Fibroblast of lung (primary cell): ENCODE measurements around the gene CDK2AP2. TPM values are rescaled to one million over a fixed set of nuclear protein-coding genes. Genes with fewer than 3 reads are reported as not detected.

Experiments
- DNase-seq, 2 donors: peaks; one replicate each; pipeline versions ENCODE4 v3.0.0 to v3.0.0-alpha.2; 2010; ENCODE audit warnings: low read depth in 2 of 2
- H2AFZ ChIP-seq: 2 replicates; pipeline ENCODE4 v1.5.1; 2012; ENCODE audit warnings: low read length, control low read depth, inconsistent platforms
- H3K27ac ChIP-seq: 2 replicates; pipeline ENCODE4 v1.5.1; 2011; ENCODE audit warnings: low read length, control low read depth; ENCODE audit not compliant: insufficient read depth
- H3K27me3 ChIP-seq: 2 replicates; pipeline ENCODE4 v1.5.1; 2011; ENCODE audit warnings: mild to moderate bottlenecking, low read length; ENCODE audit not compliant: control insufficient read depth, insufficient read depth
- H3K36me3 ChIP-seq: 2 replicates; pipeline ENCODE4 v1.5.1; 2011; ENCODE audit warnings: low read length; ENCODE audit not compliant: control insufficient read depth, insufficient read depth
- H3K4me1 ChIP-seq: 2 replicates; pipeline ENCODE4 v1.5.1; 2011; ENCODE audit warnings: low read length; ENCODE audit not compliant: control insufficient read depth, insufficient read depth; ENCODE audit errors: extremely low read depth
- H3K4me2 ChIP-seq: 2 replicates; pipeline ENCODE4 v1.5.1; 2011; ENCODE audit warnings: low read length, control low read depth; ENCODE audit not compliant: insufficient read depth; ENCODE audit errors: extremely low read depth
- H3K4me3 ChIP-seq, 4 experiments: fragments of 200-600 bp in 1 of 4; sonication (generic) in 1 of 4; replicated peaks in 1 of 4; 2 replicates each; pipeline ENCODE4 v1.5.1; 2011 to 2016; ENCODE audit warnings: low read length in 4 of 4, low read depth in 3 of 4, mild to moderate bottlenecking in 3 of 4, control low read depth in 2 of 4, inconsistent platforms in 1 of 4, mixed read lengths in 1 of 4; ENCODE audit not compliant: insufficient read depth in 1 of 4; ENCODE audit errors: control extremely low read depth in 1 of 4
- H3K79me2 ChIP-seq: 2 replicates; pipeline ENCODE4 v1.5.1; 2012; ENCODE audit warnings: mild to moderate bottlenecking, low read length, inconsistent platforms; ENCODE audit not compliant: control insufficient read depth, insufficient read depth
- H3K9ac ChIP-seq: 2 replicates; pipeline ENCODE4 v1.5.1; 2011; ENCODE audit warnings: mild to moderate bottlenecking, low read length, control low read depth; ENCODE audit not compliant: insufficient read depth
- H3K9me3 ChIP-seq: 2 replicates; pipeline ENCODE4 v1.5.1; 2012; ENCODE audit warnings: low read depth, low read length; ENCODE audit not compliant: control insufficient read depth, insufficient read depth
- H4K20me1 ChIP-seq: 2 replicates; pipeline ENCODE4 v1.5.1; 2011; ENCODE audit warnings: low read length; ENCODE audit not compliant: control insufficient read depth, insufficient read depth; ENCODE audit errors: extremely low read depth
- CTCF ChIP-seq, 2 donors: IDR thresholded peaks in 1 of 2; conservative IDR thresholded peaks in 1 of 2; 1 replicate in 1 of 2; 2 replicates in 1 of 2; pipeline ENCODE4 v1.5.1; 2011 to 2012; ENCODE audit warnings: low read length in 2 of 2, control low read depth in 1 of 2, inconsistent platforms in 1 of 2, low read depth in 1 of 2, mild to moderate bottlenecking in 1 of 2
- EZH2 ChIP-seq: IDR thresholded peaks from 2 replicates; pipeline ENCODE4 v1.5.1; 2012; ENCODE audit warnings: low read length, control low read depth, mild to moderate bottlenecking; ENCODE audit errors: missing control alignments
- polyA plus RNA-seq, 2 donors: library from polyadenylated mRNA; depleted of rRNA in 1 of 2; stranded (reverse) in 1 of 2; unstranded in 1 of 2; fragments of >200 nt; gene quantifications; 2 replicates each; pipeline ENCODE4 v1.2.1, GENCODE V29; 2011 to 2012; ENCODE audit warnings: missing spikeins in 1 of 2
- total RNA-seq: library from RNA; depleted of rRNA; stranded (reverse); fragments of >200 nt; gene quantifications from 2 replicates; pipeline ENCODE4 v1.2.1, GENCODE V29; 2014

The CDK2AP2 gene
- total and polyA plus RNA-seq, 2 donors (not counting 1 experiment from before 2014, with no cell fraction given), result 7.8 to 19.0 TPM

- peak overlapping the region; percentile 32 for H3K9ac ChIP-seq
- no peaks in the 10 kb centered on the region for H3K36me3 ChIP-seq
- no peaks in the 10 kb centered on the region for H3K27me3 ChIP-seq
- H4K20me1 ChIP-seq, result no peaks in the 10 kb centered on the region
- H3K79me2 ChIP-seq, result no peaks in the 10 kb centered on the region
- H3K4me1 ChIP-seq, result peaks cover 6% of the 10 kb centered on the region
- DNase-seq, result peak; percentile 52 to 68
- H3K4me3 ChIP-seq, result peak overlapping the region; percentile 29 to 65 (median 37)
- H2AFZ ChIP-seq, result peak overlapping the region; percentile 64
- H3K27ac ChIP-seq, result no peak overlapping the region
- TF ChIP-seq EZH2 (no peak), CTCF (conservative IDR thresholded peaks at IDR 0.05 in 1 of 2, IDR thresholded peaks at IDR 0.05 in 1 of 2; ENCODE audit: low read depth in 1 of 2, low read length in 2 of 2) (no peak)
- H3K4me2 ChIP-seq, result peak overlapping the region; percentile 35
- H3K9me3 ChIP-seq, result no peaks in the 10 kb centered on the region
Observed at GRCh38 chr11:67464411-67465188, 43.4 kb downstream of the CDK2AP2 start.

- peak overlapping the region; percentile 41 for H2AFZ ChIP-seq
- H3K4me1 ChIP-seq, result peaks cover 6% of the 10 kb centered on the region
- no peaks in the 10 kb centered on the region for H4K20me1 ChIP-seq
- no peaks in the 10 kb centered on the region for H3K27me3 ChIP-seq
- H3K9me3 ChIP-seq, result no peaks in the 10 kb centered on the region
- H3K4me3 ChIP-seq, result peak overlapping the region in 1 of 4 experiments; percentile 65
- no peaks in the 10 kb centered on the region for H3K36me3 ChIP-seq
- no peak for TF ChIP-seq EZH2
- no peak for TF ChIP-seq CTCF (conservative IDR thresholded peaks at IDR 0.05 in 1 of 2, IDR thresholded peaks at IDR 0.05 in 1 of 2; ENCODE audit: low read depth in 1 of 2, low read length in 2 of 2)
- no peaks in the 10 kb centered on the region for H3K79me2 ChIP-seq
- H3K4me2 ChIP-seq, result no peak overlapping the region
- peak in 1 of 2 donors; percentile 34 for DNase-seq
- peak overlapping the region; percentile 16 for H3K27ac ChIP-seq
- H3K9ac ChIP-seq, result peak overlapping the region; percentile 16
Observed at GRCh38 chr11:67463680-67464410, 44.1 kb downstream of the CDK2AP2 start.

GRCh38 chr11:67463186-67463585 is 44.8 kb downstream of the CDK2AP2 start:
- DNase-seq, result no peak

More at GRCh38 chr11:67463186-67463585, 44.8 kb downstream of the CDK2AP2 start:
- no peak overlapping the region for H3K4me3 ChIP-seq
- TF ChIP-seq CTCF (conservative IDR thresholded peaks at IDR 0.05 in 1 of 2, IDR thresholded peaks at IDR 0.05 in 1 of 2; ENCODE audit: low read depth in 1 of 2, low read length in 2 of 2) (no peak), EZH2 (no peak)
- H3K4me2 ChIP-seq, result no peak overlapping the region
- no peaks in the 10 kb centered on the region for H3K36me3 ChIP-seq
- no peaks in the 10 kb centered on the region for H4K20me1 ChIP-seq
- no peaks in the 10 kb centered on the region for H3K27me3 ChIP-seq
- H3K79me2 ChIP-seq, result no peaks in the 10 kb centered on the region
- H3K9me3 ChIP-seq, result no peaks in the 10 kb centered on the region
- H3K9ac ChIP-seq, result no peak overlapping the region
- peaks cover 4% of the 10 kb centered on the region for H3K4me1 ChIP-seq
- H2AFZ ChIP-seq, result no peak overlapping the region
- no peak overlapping the region for H3K27ac ChIP-seq
